K562 (cell line): ENCODE results near the gene OR2W3. TPM values are rescaled to one million over a fixed set of nuclear protein-coding genes. Genes with fewer than 3 reads are reported as not detected.
A peak's percentile ranks its signal among the peaks of the same experiment; 100 is the strongest.

Source experiments
- CBX8 ChIP-seq: fragments of 200-600 bp; sonication (generic); IDR thresholded peaks from 2 replicates; pipeline ENCODE4 v1.6.1; 2012; ENCODE audit warnings: borderline replicate concordance, mixed run types, low read depth, mild to moderate bottlenecking, moderate library complexity, mixed read lengths, low read length, control low read depth, inconsistent platforms; ENCODE audit not compliant: poor library complexity, severe bottlenecking; ENCODE audit errors: extremely low read depth
- DPF2 ChIP-seq: fragments of 450-650 bp; IDR thresholded peaks from 2 replicates; pipeline ENCODE4 v1.6.1; 2016
- HDGF ChIP-seq: fragments of 450-650 bp; IDR thresholded peaks from 2 replicates; pipeline ENCODE4 v1.6.1; 2016
- JUN ChIP-seq, 2 experiments: sonication (generic) in 1 of 2; formaldehyde crosslinking in 1 of 2; IDR thresholded peaks; 2 replicates each; pipeline versions ENCODE4 v1.6.1 to v1.8.0; 2012 to 2022; ENCODE audit warnings: borderline replicate concordance in 2 of 2, mild to moderate bottlenecking in 2 of 2, improper control_type of control experiment in 1 of 2, low read depth in 1 of 2, low read length in 1 of 2, missing genetic modification reagents in 1 of 2
- KLF1 ChIP-seq: fragments of 450-650 bp; IDR thresholded peaks from 2 replicates; pipeline ENCODE4 v1.6.1; 2016; ENCODE audit warnings: missing genetic modification characterization, missing compliant biosample characterization
- MAFF ChIP-seq: IDR thresholded peaks from 2 replicates; pipeline ENCODE4 v1.6.1; 2012; ENCODE audit warnings: low read length, improper control_type of control experiment
- NRF1 ChIP-seq, 2 experiments: fragments of 450-650 bp; IDR thresholded peaks in 1 of 2; conservative IDR thresholded peaks in 1 of 2; 2 replicates each; pipeline ENCODE4 v1.6.1; 2014; ENCODE audit warnings: mild to moderate bottlenecking in 2 of 2
- PCBP1 ChIP-seq: fragments of 200-400 bp; formaldehyde crosslinking; IDR thresholded peaks from 2 replicates; pipeline ENCODE4 v1.6.1; 2018; ENCODE audit warnings: mild to moderate bottlenecking, low read depth, low read length; ENCODE audit not compliant: poor library complexity, severe bottlenecking
- POLR2AphosphoS5 ChIP-seq: IDR thresholded peaks from 2 replicates; pipeline ENCODE4 v1.6.1; 2011; ENCODE audit warnings: mild to moderate bottlenecking, low read depth, low read length, moderate library complexity; ENCODE audit not compliant: control insufficient read depth, insufficient read depth
- POLR2B ChIP-seq: fragments of 450-650 bp; IDR thresholded peaks from 2 replicates; pipeline ENCODE4 v1.6.1; 2018; ENCODE audit warnings: low read depth; ENCODE audit not compliant: partially characterized antibody
- SMAD4 ChIP-seq: fragments of 250-450 bp; sonication (Bioruptor Pico); conservative IDR thresholded peaks from 2 replicates; pipeline ENCODE4 v1.8.0; 2021; ENCODE audit warnings: inconsistent platforms, mild to moderate bottlenecking, moderate library complexity
- SRSF3 ChIP-seq: fragments of 200-400 bp; formaldehyde crosslinking; IDR thresholded peaks from 2 replicates; pipeline ENCODE4 v1.6.1; 2016; ENCODE audit warnings: mild to moderate bottlenecking, low read length, moderate library complexity; ENCODE audit not compliant: insufficient read depth
- SUPT5H ChIP-seq: fragments of 450-650 bp; IDR thresholded peaks from 2 replicates; pipeline ENCODE4 v1.6.1; 2016
- TARDBP ChIP-seq: fragments of 450-650 bp; IDR thresholded peaks from 2 replicates; pipeline ENCODE4 v1.6.1; 2016
- TCF7L2 ChIP-seq: fragments of 150-350 bp; IDR thresholded peaks from 2 replicates; pipeline ENCODE4 v1.6.1; 2016; ENCODE audit warnings: low read depth, mild to moderate bottlenecking, low read length, moderate library complexity
- ZKSCAN1 ChIP-seq: fragments of 150-350 bp; IDR thresholded peaks from 2 replicates; pipeline ENCODE4 v1.6.1; 2016; ENCODE audit warnings: low read depth, low read length
- ZNF707 ChIP-seq: fragments of 250-450 bp; sonication (Bioruptor Pico); conservative IDR thresholded peaks from 2 replicates; pipeline ENCODE4 v1.8.0; 2022; ENCODE audit warnings: inconsistent platforms, mild to moderate bottlenecking, moderate library complexity
- polyA plus RNA-seq, 8 experiments: library from polyadenylated mRNA; depleted of rRNA in 4 of 8; stranded (reverse) in 5 of 8; unstranded in 3 of 8; fragments of >200 nt; fragmentation: Nextera tagmentation in 2 of 8; fragmentation: Illumina TruSeq in 1 of 8; extraction: Ambion mirVana in 2 of 8; extraction: Trizol in 1 of 8; gene quantifications; 2 replicates each; pipeline versions ENCODE4 v1.2.1 to v1.2.3, GENCODE V29; 2011 to 2014; ENCODE audit warnings: inconsistent platforms in 1 of 8, missing spikeins in 1 of 8
- total RNA-seq, 7 experiments: library from RNA; depleted of rRNA in 6 of 7; stranded (reverse); fragments of >200 nt in 6 of 7; fragmentation: Illumina TruSeq in 2 of 7; extraction: Trizol in 2 of 7; gene quantifications; 2 replicates each; pipeline versions ENCODE4 v1.2.1 to v1.2.3, GENCODE V29; 2011 to 2021; ENCODE audit warnings: low replicate concordance in 1 of 7
- TF ChIP-seq, protein P1 (sequence below): sonication (generic); formaldehyde crosslinking; IDR thresholded peaks from 2 replicates; pipeline ENCODE4 v1.8.0; 2023; ENCODE audit warnings: missing genetic modification reagents, mild to moderate bottlenecking, borderline replicate concordance
- TF ChIP-seq, protein P2 (sequence below): fragments of 450-650 bp; IDR thresholded peaks from 2 replicates; pipeline ENCODE4 v1.6.1; 2017; ENCODE audit warnings: antibody characterized with exemption

OR2W3 gene
- total and polyA plus RNA-seq, 9 of the 15 experiments (the other 6 are each of a cell fraction or from before 2014, with no cell fraction given), result 0.67 to 7.6 (median 3.7) TPM

DNA sequence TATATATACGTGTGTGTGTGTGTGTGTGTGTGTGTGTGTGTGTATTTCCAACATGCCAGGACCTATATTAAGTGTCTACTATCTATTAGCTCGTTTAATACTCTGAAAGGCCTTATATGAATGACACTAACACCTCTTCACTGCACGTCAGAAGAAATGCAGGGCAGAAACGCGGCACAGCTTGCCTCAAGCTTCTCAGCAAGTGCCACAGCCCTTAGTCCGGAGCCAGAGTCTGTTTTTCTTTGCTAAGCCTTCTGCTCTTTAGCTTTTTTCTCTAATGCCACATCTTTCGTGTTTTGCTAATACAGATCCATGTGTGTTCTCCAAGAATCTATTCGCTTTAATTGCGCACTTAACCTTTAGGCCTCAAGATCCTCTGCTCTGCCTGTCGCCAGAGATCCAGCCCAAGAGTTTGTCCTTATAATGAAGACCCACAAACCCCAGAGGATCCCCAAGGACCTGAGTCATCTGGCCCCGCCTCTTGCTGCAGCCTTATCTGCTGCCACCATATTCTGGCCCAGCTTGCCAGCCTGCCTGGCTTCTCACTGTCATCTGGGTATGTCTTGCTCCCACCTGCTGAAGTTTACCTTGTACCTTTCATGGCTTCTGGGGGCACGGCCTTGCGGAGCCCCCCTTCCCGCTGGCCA, 40.4 kb upstream of the OR2W3 start (continued):
- TF ChIP-seq, protein P1, sequence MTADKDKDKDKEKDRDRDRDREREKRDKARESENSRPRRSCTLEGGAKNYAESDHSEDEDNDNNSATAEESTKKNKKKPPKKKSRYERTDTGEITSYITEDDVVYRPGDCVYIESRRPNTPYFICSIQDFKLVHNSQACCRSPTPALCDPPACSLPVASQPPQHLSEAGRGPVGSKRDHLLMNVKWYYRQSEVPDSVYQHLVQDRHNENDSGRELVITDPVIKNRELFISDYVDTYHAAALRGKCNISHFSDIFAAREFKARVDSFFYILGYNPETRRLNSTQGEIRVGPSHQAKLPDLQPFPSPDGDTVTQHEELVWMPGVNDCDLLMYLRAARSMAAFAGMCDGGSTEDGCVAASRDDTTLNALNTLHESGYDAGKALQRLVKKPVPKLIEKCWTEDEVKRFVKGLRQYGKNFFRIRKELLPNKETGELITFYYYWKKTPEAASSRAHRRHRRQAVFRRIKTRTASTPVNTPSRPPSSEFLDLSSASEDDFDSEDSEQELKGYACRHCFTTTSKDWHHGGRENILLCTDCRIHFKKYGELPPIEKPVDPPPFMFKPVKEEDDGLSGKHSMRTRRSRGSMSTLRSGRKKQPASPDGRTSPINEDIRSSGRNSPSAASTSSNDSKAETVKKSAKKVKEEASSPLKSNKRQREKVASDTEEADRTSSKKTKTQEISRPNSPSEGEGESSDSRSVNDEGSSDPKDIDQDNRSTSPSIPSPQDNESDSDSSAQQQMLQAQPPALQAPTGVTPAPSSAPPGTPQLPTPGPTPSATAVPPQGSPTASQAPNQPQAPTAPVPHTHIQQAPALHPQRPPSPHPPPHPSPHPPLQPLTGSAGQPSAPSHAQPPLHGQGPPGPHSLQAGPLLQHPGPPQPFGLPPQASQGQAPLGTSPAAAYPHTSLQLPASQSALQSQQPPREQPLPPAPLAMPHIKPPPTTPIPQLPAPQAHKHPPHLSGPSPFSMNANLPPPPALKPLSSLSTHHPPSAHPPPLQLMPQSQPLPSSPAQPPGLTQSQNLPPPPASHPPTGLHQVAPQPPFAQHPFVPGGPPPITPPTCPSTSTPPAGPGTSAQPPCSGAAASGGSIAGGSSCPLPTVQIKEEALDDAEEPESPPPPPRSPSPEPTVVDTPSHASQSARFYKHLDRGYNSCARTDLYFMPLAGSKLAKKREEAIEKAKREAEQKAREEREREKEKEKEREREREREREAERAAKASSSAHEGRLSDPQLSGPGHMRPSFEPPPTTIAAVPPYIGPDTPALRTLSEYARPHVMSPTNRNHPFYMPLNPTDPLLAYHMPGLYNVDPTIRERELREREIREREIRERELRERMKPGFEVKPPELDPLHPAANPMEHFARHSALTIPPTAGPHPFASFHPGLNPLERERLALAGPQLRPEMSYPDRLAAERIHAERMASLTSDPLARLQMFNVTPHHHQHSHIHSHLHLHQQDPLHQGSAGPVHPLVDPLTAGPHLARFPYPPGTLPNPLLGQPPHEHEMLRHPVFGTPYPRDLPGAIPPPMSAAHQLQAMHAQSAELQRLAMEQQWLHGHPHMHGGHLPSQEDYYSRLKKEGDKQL, result no peak
- TF ChIP-seq ZKSCAN1, result 0 out of 2 replicates have a peak, but pooled peaks have one; percentile 38
- no peak for TF ChIP-seq CBX8
- TF ChIP-seq PCBP1, result no peak
- peak; percentile 51 for TF ChIP-seq SMAD4
- TF ChIP-seq KLF1 (tag), result no peak
- TF ChIP-seq ZNF707, result no peak; the same call in 1 of the 2 replicates
- TF ChIP-seq DPF2, result peak; percentile 94
- TF ChIP-seq SRSF3, result no peak
- TF ChIP-seq, protein P2, sequence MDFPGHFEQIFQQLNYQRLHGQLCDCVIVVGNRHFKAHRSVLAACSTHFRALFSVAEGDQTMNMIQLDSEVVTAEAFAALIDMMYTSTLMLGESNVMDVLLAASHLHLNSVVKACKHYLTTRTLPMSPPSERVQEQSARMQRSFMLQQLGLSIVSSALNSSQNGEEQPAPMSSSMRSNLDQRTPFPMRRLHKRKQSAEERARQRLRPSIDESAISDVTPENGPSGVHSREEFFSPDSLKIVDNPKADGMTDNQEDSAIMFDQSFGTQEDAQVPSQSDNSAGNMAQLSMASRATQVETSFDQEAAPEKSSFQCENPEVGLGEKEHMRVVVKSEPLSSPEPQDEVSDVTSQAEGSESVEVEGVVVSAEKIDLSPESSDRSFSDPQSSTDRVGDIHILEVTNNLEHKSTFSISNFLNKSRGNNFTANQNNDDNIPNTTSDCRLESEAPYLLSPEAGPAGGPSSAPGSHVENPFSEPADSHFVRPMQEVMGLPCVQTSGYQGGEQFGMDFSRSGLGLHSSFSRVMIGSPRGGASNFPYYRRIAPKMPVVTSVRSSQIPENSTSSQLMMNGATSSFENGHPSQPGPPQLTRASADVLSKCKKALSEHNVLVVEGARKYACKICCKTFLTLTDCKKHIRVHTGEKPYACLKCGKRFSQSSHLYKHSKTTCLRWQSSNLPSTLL, result peak; percentile 19; the same call in 1 of the 2 replicates
- peak; percentile 93 for TF ChIP-seq POLR2AphosphoS5
- no peak for TF ChIP-seq TARDBP
- TF ChIP-seq NRF1 (conservative IDR thresholded peaks at IDR 0.05 in 1 of 2, IDR thresholded peaks at IDR 0.05 in 1 of 2), result 0 out of 4 replicates have a peak, but pooled peaks of 1 of the 2 experiments have one; percentile 19
- TF ChIP-seq SUPT5H, result 0 out of 2 replicates have a peak, but pooled peaks have one; percentile 45
- TF ChIP-seq HDGF, result peak; percentile 57; the same call in 1 of the 2 replicates
- peak; percentile 86 for TF ChIP-seq MAFF
- TF ChIP-seq TCF7L2, result no peak
- TF ChIP-seq POLR2B, result no peak
- peak; percentile 68; the same call in 1 of the 2 replicates for TF ChIP-seq JUN (IDR thresholded peaks at IDR 0.05; ENCODE audit: borderline replicate concordance, low read depth, low read length)
- no peak for TF ChIP-seq JUN (CRISPR knock-in tag; IDR thresholded peaks at IDR 0.05; ENCODE audit: borderline replicate concordance)
